ENCODE results near the gene LYZL6.

GRCh38 chr17:35917519-35918213, 25.8 kb downstream of the LYZL6 start:
- no peak for TF ChIP-seq CTCF (IDR thresholded peaks at IDR 0.05 in 4 of 5, conservative IDR thresholded peaks at IDR 0.05 in 1 of 5)
- no peak for TF ChIP-seq POLR2A (IDR thresholded peaks at IDR 0.05)

Measured in gastrocnemius medialis (tissue), 4 donors.